Left hindlimb (tissue), 1 donor: ENCODE results near the gene RPS26.
"Not testable (repeated sequence)": the region's sequence is repeated elsewhere in the genome, so short reads cannot be mapped to it uniquely, and the experiment has no call there.

Experiments used
- DNase-seq: peaks from one replicate; pipeline ENCODE4 v3.0.0-alpha.2; 2018

The RPS26 gene

GRCh38 chr12:56021889-56022497 lies 19.7 kb upstream of the RPS26 start:
- no peak for DNase-seq

- DNase-seq: no peak
Measured at GRCh38 chr12:56028511-56029165, 13.1 kb upstream of the RPS26 start.

- DNase-seq: no peak
Measured at GRCh38 chr12:56029166-56029519, 12.6 kb upstream of the RPS26 start.

GRCh38 chr12:56029666-56030293 lies 11.9 kb upstream of the RPS26 start:
- DNase-seq: peak; percentile 52

GRCh38 chr12:56031987-56032386 lies 9.7 kb upstream of the RPS26 start:
- DNase-seq: no peak

GRCh38 chr12:56034586-56035332 lies 7.0 kb upstream of the RPS26 start:
- no peak for DNase-seq

- DNase-seq: no peak
Measured at GRCh38 chr12:56037161-56037560, 4.6 kb upstream of the RPS26 start.

- no peak for DNase-seq
Measured at GRCh38 chr12:56038022-56038655, 3.6 kb upstream of the RPS26 start.

GRCh38 chr12:56040151-56040550 lies 1.6 kb upstream of the RPS26 start:
- no peak for DNase-seq

GRCh38 chr12:56040963-56041551 lies 661 bp upstream of the RPS26 start:
- no peak for DNase-seq

- DNase-seq: not testable (repeated sequence)
Measured at GRCh38 chr12:56042430-56042813, 704 bp downstream of the RPS26 start.

GRCh38 chr12:56042843-56043242 lies 1.1 kb downstream of the RPS26 start:
- no peak for DNase-seq

- no peak for DNase-seq
Measured at GRCh38 chr12:56046027-56046780, 4.5 kb downstream of the RPS26 start.

GRCh38 chr12:56053407-56053893 lies 11.7 kb downstream of the RPS26 start:
- no peak for DNase-seq

- not testable (repeated sequence) for DNase-seq
Measured at GRCh38 chr12:56059964-56060363, 18.2 kb downstream of the RPS26 start.

GRCh38 chr12:56061982-56062381 lies 20.3 kb downstream of the RPS26 start:
- no peak for DNase-seq

GRCh38 chr12:56062996-56063395 lies 21.3 kb downstream of the RPS26 start:
- no peak for DNase-seq

- no peak for DNase-seq
Measured at GRCh38 chr12:56071648-56072047, 29.9 kb downstream of the RPS26 start.

- no peak for DNase-seq
Measured at GRCh38 chr12:56074396-56074795, 32.7 kb downstream of the RPS26 start.

GRCh38 chr12:56077966-56078365 lies 36.2 kb downstream of the RPS26 start:
- not testable (repeated sequence) for DNase-seq

GRCh38 chr12:56078427-56078826 lies 36.7 kb downstream of the RPS26 start:
- DNase-seq: no peak
